ENCODE results near the gene NUDT12. TPM values are rescaled to one million over a fixed set of nuclear protein-coding genes. Genes with fewer than 3 reads are reported as not detected.

Gene NUDT12
- total and polyA plus RNA-seq, 2 of the 13 experiments (the other 11 are each of a cell fraction or from before 2014, with no cell fraction given): 2.3 to 5.4 TPM

- H3K9me3 ChIP-seq (ENCODE audit: low read length): no peaks in the 10 kb centered on the region
- POLR2A ChIA-PET: no interaction called here
- no peak overlapping the region for H3K4me3 ChIP-seq (replicated peaks in 1 of 3; ENCODE audit: insufficient read depth in 1 of 3, low read depth in 2 of 3, low read length in 3 of 3)
- no peaks in the 10 kb centered on the region for H3K27me3 ChIP-seq (ENCODE audit: control insufficient read depth in 1 of 2, insufficient read depth in 2 of 2, low read length in 2 of 2)
- H4K20me1 ChIP-seq (ENCODE audit: insufficient read depth, low read length): no peaks in the 10 kb centered on the region
- TF ChIP-seq NR2C2 (CRISPR knock-in tag; IDR thresholded peaks at IDR 0.05; ENCODE audit: borderline replicate concordance): peak; percentile 36; the same call in 1 of the 2 replicates
- peak; percentile 37 for TF ChIP-seq FOSL2 (CRISPR knock-in tag; IDR thresholded peaks at IDR 0.05)
- TF ChIP-seq GABPA (IDR thresholded peaks at IDR 0.05; ENCODE audit: low read depth, low read length): no peak
- TF ChIP-seq GABPA (CRISPR knock-in tag; IDR thresholded peaks at IDR 0.05; ENCODE audit: low read depth): peak; percentile 29; the same call in 1 of the 2 replicates
- TF ChIP-seq CBX5 (CRISPR knock-in tag; IDR thresholded peaks at IDR 0.05; ENCODE audit: borderline replicate concordance): no peak
- no peak for TF ChIP-seq ZNF513 (CRISPR knock-in tag; conservative IDR thresholded peaks at IDR 0.05)
- TF ChIP-seq TFE3 (CRISPR knock-in tag; IDR thresholded peaks at IDR 0.05): peak; percentile 45; the same call in 1 of the 2 replicates
- no peak for TF ChIP-seq SMC3 (IDR thresholded peaks at IDR 0.05; ENCODE audit: low read length)
- 0 out of 2 replicates have a peak, but pooled peaks have one; percentile 24 for TF ChIP-seq PPARG (CRISPR knock-in tag; conservative IDR thresholded peaks at IDR 0.05)
- ATAC-seq (peak; percentile 79), DNase-seq (ENCODE audit: low spot score) (peak; percentile 61), FAIRE-seq (no peak)
- H3K9ac ChIP-seq (ENCODE audit: insufficient read depth, low read depth, low read length): no peak overlapping the region
- no peak overlapping the region for H3K27ac ChIP-seq (ENCODE audit: extremely low read length, insufficient read depth, low read length)
- intact Hi-C loops (cut with micrococcal nuclease; ENCODE audit: unreplicated experiment): no loop called here
- H3K4me2 ChIP-seq (ENCODE audit: low read depth, low read length): peak overlapping the region; percentile 28
- in situ Hi-C loops (cut with HindIII; ENCODE audit: extremely low pct_ligation_motif_present, low pct_unique_long_range_greater_than_20kb): no loop called here
- 2% methylated on average over 3 of the region's 3 CpGs for WGBS (ENCODE audit: low lambda C conversion rate)
- no peaks in the 10 kb centered on the region for H3K36me3 ChIP-seq (replicated peaks in 1 of 2; ENCODE audit: control insufficient read depth in 1 of 2, insufficient read depth in 2 of 2, low read length in 2 of 2)
- CTCF ChIA-PET (ENCODE audit: low intra/inter-chr PET ratio, low total read pairs): no interaction called here
- no peak overlapping the region for H2AFZ ChIP-seq (ENCODE audit: low read length)
- H3K4me1 ChIP-seq (ENCODE audit: insufficient read depth, low read length): peaks cover 13% of the 10 kb centered on the region
- no peaks in the 10 kb centered on the region for H3K79me2 ChIP-seq (ENCODE audit: insufficient read depth, low read length)
- BruUV-seq (replicated peaks): no TSS peak
These were observed 39.3 kb downstream of the NUDT12 start for GRCh38 chr5:103523319-103523718.
